HS-5 (cell line): ENCODE measurements around the gene CCDC80.
A peak's percentile ranks its signal among the peaks of the same experiment; 100 is the strongest.
"Not testable (repeated sequence)": the region's sequence is repeated elsewhere in the genome, so short reads cannot be mapped to it uniquely, and the experiment has no call there.

Source experiments
- DNase-seq: peaks from one replicate; pipeline ENCODE4 v3.0.0-alpha.2; 2012; ENCODE audit warnings: low read depth

CCDC80 gene

GRCh38 chr3:112640930-112641801 is at the start of gene CCDC80:
CCDC80 (minus strand) TSS chr3:112641143; CDS start chr3:112639905, 1,238 bp downstream.
- DNase-seq: peak; percentile 80

GRCh38 chr3:112689989-112690388 is 49.0 kb upstream of the CCDC80 start:
- DNase-seq: no peak

- DNase-seq: no peak
These were observed 48.4 kb upstream of the CCDC80 start for GRCh38 chr3:112689385-112689784.

GRCh38 chr3:112688819-112689218 is 47.9 kb upstream of the CCDC80 start:
- no peak for DNase-seq

- DNase-seq: no peak
These were observed 47.3 kb upstream of the CCDC80 start for GRCh38 chr3:112688085-112688769.

- no peak for DNase-seq
These were observed 46.7 kb upstream of the CCDC80 start for GRCh38 chr3:112687616-112688015.

- no peak for DNase-seq
These were observed 46.3 kb upstream of the CCDC80 start for GRCh38 chr3:112687211-112687610.

- no peak for DNase-seq
These were observed 45.2 kb upstream of the CCDC80 start for GRCh38 chr3:112685956-112686799.

- no peak for DNase-seq
These were observed 44.5 kb upstream of the CCDC80 start for GRCh38 chr3:112685420-112685819.

GRCh38 chr3:112682361-112682760 is 41.4 kb upstream of the CCDC80 start:
- DNase-seq: no peak

- peak; percentile 33 for DNase-seq
These were observed 40.9 kb upstream of the CCDC80 start for GRCh38 chr3:112681822-112682325.

GRCh38 chr3:112676659-112677234 is 35.8 kb upstream of the CCDC80 start:
- peak; percentile 92 for DNase-seq

GRCh38 chr3:112675943-112676535 is 35.1 kb upstream of the CCDC80 start:
- DNase-seq: no peak

- no peak for DNase-seq
These were observed 34.4 kb upstream of the CCDC80 start for GRCh38 chr3:112675349-112675748.

- no peak for DNase-seq
These were observed 32.0 kb upstream of the CCDC80 start for GRCh38 chr3:112672716-112673541.

GRCh38 chr3:112671930-112672715 is 31.2 kb upstream of the CCDC80 start:
- peak; percentile 93 for DNase-seq

GRCh38 chr3:112670824-112671223 is 29.9 kb upstream of the CCDC80 start:
- DNase-seq: no peak

GRCh38 chr3:112667599-112667998 is 26.7 kb upstream of the CCDC80 start:
- no peak for DNase-seq

- not testable (repeated sequence) for DNase-seq
These were observed 24.1 kb upstream of the CCDC80 start for GRCh38 chr3:112665009-112665408.

- DNase-seq: no peak
These were observed 15.1 kb upstream of the CCDC80 start for GRCh38 chr3:112656043-112656442.
